Endothelial cell of umbilical vein (primary cell): ENCODE measurements around the gene ZDHHC7. TPM values are rescaled to one million over a fixed set of nuclear protein-coding genes. Genes with fewer than 3 reads are reported as not detected.

ENCODE experiments used
- BruUV-seq: library from RNA; stranded (reverse); fragments of 400-500 nt; replicated peaks from 2 replicates; lab custom pipeline; 2021; lab: Mats Ljungman, UMichigan
- CTCF ChIA-PET: fragments of 300-600, 350-600 bp; sonication (Branson Sonifier 250); formaldehyde crosslinking; loops from one replicate; lab custom pipeline; 2021; ENCODE audit warnings: antibody characterized with exemption, inconsistent platforms; lab: Charles Lee
- POLR2A ChIA-PET: fragments of 300-600, 350-600 bp; sonication (Branson Sonifier 250); formaldehyde crosslinking; loops from one replicate; lab custom pipeline; 2021; ENCODE audit warnings: antibody characterized with exemption, inconsistent platforms; lab: Charles Lee
- DNase-seq: peaks from one replicate; pipeline ENCODE4 v3.0.0-alpha.2; 2011; ENCODE audit warnings: low read depth, low spot score
- FAIRE-seq: peaks from 2 replicates; lab custom pipeline; 2011; peaks lifted over from hg19 to GRCh38; lab: Jason Lieb, UNC
- H2AFZ ChIP-seq: 2 replicates; pipeline ENCODE4 v1.6.0; 2012; ENCODE audit warnings: low read depth, low read length, control low read depth, inconsistent platforms
- H3K27ac ChIP-seq: 2 replicates; pipeline ENCODE4 v1.5.1; 2011; ENCODE audit warnings: low read depth, mild to moderate bottlenecking, control low read depth, low read length, moderate library complexity; ENCODE audit not compliant: insufficient read depth
- H3K27me3 ChIP-seq, 2 experiments: 2 replicates each; pipeline versions ENCODE4 v1.6.0 to v1.6.1; 2011; ENCODE audit warnings: low read length in 2 of 2, mixed read lengths in 1 of 2; ENCODE audit not compliant: control insufficient read depth in 2 of 2, insufficient read depth in 2 of 2
- H3K36me3 ChIP-seq, 2 experiments: 2 replicates in 1 of 2; 3 replicates in 1 of 2; pipeline ENCODE4 v1.5.1; 2011; ENCODE audit warnings: low read length in 2 of 2, mild to moderate bottlenecking in 1 of 2, moderate library complexity in 1 of 2; ENCODE audit not compliant: control insufficient read depth in 2 of 2, insufficient read depth in 2 of 2; ENCODE audit errors: extremely low read depth in 1 of 2
- H3K4me1 ChIP-seq: 3 replicates; pipeline ENCODE4 v1.5.1; 2011; ENCODE audit warnings: mild to moderate bottlenecking, low read length; ENCODE audit not compliant: control insufficient read depth, insufficient read depth; ENCODE audit errors: extremely low read depth
- H3K4me2 ChIP-seq: 2 replicates; pipeline ENCODE4 v1.6.1; 2011; ENCODE audit warnings: low read length, control low read depth, mixed read lengths; ENCODE audit not compliant: insufficient read depth
- H3K4me3 ChIP-seq, 3 experiments: fragments of 200-600 bp in 1 of 3; sonication (generic), shearing (Covaris generic) in 1 of 3; replicated peaks in 1 of 3; 2 replicates each; pipeline ENCODE4 v1.5.1; 2011 to 2016; ENCODE audit warnings: control low read depth in 3 of 3, low read length in 3 of 3, mild to moderate bottlenecking in 2 of 3, inconsistent platforms in 1 of 3, low read depth in 1 of 3, moderate library complexity in 1 of 3; ENCODE audit not compliant: insufficient read depth in 1 of 3
- H3K79me2 ChIP-seq: 2 replicates; pipeline ENCODE4 v1.6.0; 2012; ENCODE audit warnings: low read length, inconsistent platforms; ENCODE audit not compliant: control insufficient read depth, insufficient read depth
- H3K9ac ChIP-seq: replicated peaks from 2 replicates; pipeline ENCODE3; 2011; ENCODE audit warnings: low read length, control low read depth; ENCODE audit not compliant: insufficient read depth; ENCODE audit errors: extremely low read depth
- H3K9me1 ChIP-seq: replicated peaks from 3 replicates; pipeline ENCODE4 v1.6.0; 2011; ENCODE audit warnings: mild to moderate bottlenecking, low read length; ENCODE audit not compliant: control insufficient read depth, insufficient read depth; ENCODE audit errors: extremely low read depth
- H3K9me3 ChIP-seq: replicated peaks from 2 replicates; pipeline ENCODE4 v1.5.1; 2012; ENCODE audit warnings: low read length, inconsistent platforms; ENCODE audit not compliant: control insufficient read depth, insufficient read depth
- H4K20me1 ChIP-seq: replicated peaks from 2 replicates; pipeline ENCODE3; 2011; ENCODE audit warnings: mild to moderate bottlenecking, low read length; ENCODE audit not compliant: control insufficient read depth, insufficient read depth; ENCODE audit errors: extremely low read depth
- CTCF ChIP-seq, 2 donors: IDR thresholded peaks; 1 replicate in 1 of 2; 2 replicates in 1 of 2; pipeline ENCODE4 v1.5.1; 2011; ENCODE audit warnings: low read length in 2 of 2, mild to moderate bottlenecking in 2 of 2, moderate library complexity in 2 of 2, control low read depth in 1 of 2, inconsistent platforms in 1 of 2, low read depth in 1 of 2; ENCODE audit not compliant: insufficient read depth in 1 of 2; ENCODE audit errors: extremely low read depth in 1 of 2
- EZH2 ChIP-seq: IDR thresholded peaks from 2 replicates; pipeline ENCODE4 v1.6.1; 2012; ENCODE audit warnings: borderline replicate concordance, low read depth, mild to moderate bottlenecking, moderate library complexity, low read length, inconsistent platforms; ENCODE audit not compliant: severe bottlenecking
- FOS ChIP-seq: IDR thresholded peaks from 2 replicates; pipeline ENCODE4 v1.6.1; 2011; ENCODE audit warnings: mild to moderate bottlenecking, low read length, moderate library complexity, borderline replicate concordance; ENCODE audit not compliant: insufficient read depth
- GATA2 ChIP-seq: IDR thresholded peaks from 2 replicates; pipeline ENCODE4 v1.7.0; 2011; ENCODE audit warnings: low read depth, mild to moderate bottlenecking, moderate library complexity, mixed read lengths, low read length; ENCODE audit not compliant: insufficient read length, insufficient read depth
- JUN ChIP-seq: IDR thresholded peaks from 2 replicates; pipeline ENCODE4 v1.6.1; 2011; ENCODE audit warnings: borderline replicate concordance, low read depth; ENCODE audit not compliant: insufficient read length, insufficient read depth
- MYC ChIP-seq: IDR thresholded peaks from one replicate; pipeline ENCODE4 v1.6.1; 2011; ENCODE audit warnings: mild to moderate bottlenecking, low read depth, low read length
- POLR2A ChIP-seq: IDR thresholded peaks from 2 replicates; pipeline ENCODE4 v1.6.1; 2012; ENCODE audit warnings: low read depth, mild to moderate bottlenecking, control low read depth, low read length
- POLR2AphosphoS5 ChIP-seq: IDR thresholded peaks from 2 replicates; pipeline ENCODE4 v1.6.1; 2012; ENCODE audit warnings: low read depth, mild to moderate bottlenecking, control low read depth, low read length, moderate library complexity; ENCODE audit not compliant: insufficient read depth
- dilution Hi-C: fragments of 300-500 bp; cut with MboI; formaldehyde crosslinking; loops from one replicate; pipeline ENCODE4 v1.15.0; 2019; ENCODE audit warnings: low sequenced_read_pairs; ENCODE audit not compliant: extremely low pct_ligation_motif_present
- intact Hi-C: fragments of 100-400 bp; cut with micrococcal nuclease; formaldehyde crosslinking; loops from one replicate; pipeline ENCODE4 v1.10.0; 2022
- polyA plus RNA-seq, 4 experiments: library from polyadenylated mRNA; depleted of rRNA in 3 of 4; stranded (reverse) in 3 of 4; unstranded in 1 of 4; fragments of >200 nt; gene quantifications; 2 replicates each; pipeline versions ENCODE4 v1.2.1 to v1.2.3, GENCODE V29; 2011 to 2012; ENCODE audit warnings: missing spikeins in 1 of 4
- total RNA-seq: library from RNA; stranded (reverse); gene quantifications from 2 replicates; pipeline ENCODE4 v1.2.3, GENCODE V29; 2021
- TF ChIP-seq, protein P1 (sequence below): IDR thresholded peaks from 2 replicates; pipeline ENCODE4 v1.6.1; 2011; ENCODE audit not compliant: insufficient read depth, insufficient read length

Gene ZDHHC7
- total and polyA plus RNA-seq, 2 donors (not counting 3 experiments of a cell fraction or from before 2014, with no cell fraction given) = 44.1 to 46.2 TPM

DNA sequence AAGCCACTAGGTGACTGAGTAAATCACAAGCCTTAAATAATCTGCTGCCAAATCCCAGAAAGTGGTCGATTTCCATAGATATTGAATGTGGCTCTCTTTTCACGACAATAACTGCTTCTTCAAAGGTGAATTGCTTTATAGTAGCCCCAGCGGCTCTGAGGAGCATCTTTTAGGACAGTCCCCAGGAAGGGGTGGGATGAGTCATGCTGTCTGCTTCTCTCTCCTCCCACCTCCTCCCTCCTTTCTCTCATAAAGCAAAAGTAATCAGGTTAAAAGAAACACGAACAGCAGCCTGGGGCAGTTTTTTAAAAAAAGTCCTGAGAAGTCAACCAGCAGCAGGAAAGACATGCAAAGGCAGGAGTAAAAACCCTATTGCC lies 18.1 kb upstream of the ZDHHC7 start:
- no TSS peak for BruUV-seq
- Histone ChIP-seq H3K27me3 (no peaks in the 10 kb centered on the region), H3K27ac (no peak overlapping the region), H3K4me2 (peak overlapping the region; percentile 69), H3K4me1 (peaks cover 24% of the 10 kb centered on the region), H3K9me3 (no peaks in the 10 kb centered on the region), H3K9ac (no peak overlapping the region), H3K9me1 (no peaks in the 10 kb centered on the region), H4K20me1 (no peaks in the 10 kb centered on the region), H3K36me3 (no peaks in the 10 kb centered on the region), H2AFZ (no peak overlapping the region), H3K79me2 (no peaks in the 10 kb centered on the region), H3K4me3 (no peak overlapping the region)
- ChIA-PET CTCF (interaction anchor here (2.1 kb wide), 1 partner anchor 57 kb away, joined by 11 read pairs; no protein-coding TSS in a partner anchor), POLR2A (no interaction called here)
- no peak for DNase-seq
- intact Hi-C loops (loop anchor here (5.0 kb wide), 1 partner anchor 58 kb away; no protein-coding TSS in a partner anchor), dilution Hi-C loops (no loop called here)
- FAIRE-seq = no peak
- TF ChIP-seq, protein P1, sequence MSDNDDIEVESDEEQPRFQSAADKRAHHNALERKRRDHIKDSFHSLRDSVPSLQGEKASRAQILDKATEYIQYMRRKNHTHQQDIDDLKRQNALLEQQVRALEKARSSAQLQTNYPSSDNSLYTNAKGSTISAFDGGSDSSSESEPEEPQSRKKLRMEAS = no peak
- TF ChIP-seq POLR2A = no peak
- peak; percentile 17 for TF ChIP-seq JUN
- TF ChIP-seq EZH2 = no peak
- no peak for TF ChIP-seq CTCF (IDR thresholded peaks at IDR 0.05; ENCODE audit: extremely low read depth in 1 of 2, insufficient read depth in 1 of 2, low read depth in 1 of 2, low read length in 2 of 2)
- TF ChIP-seq MYC = no peak
- TF ChIP-seq GATA2 = no peak
- no peak for TF ChIP-seq POLR2AphosphoS5
- peak; percentile 54 for TF ChIP-seq FOS
